Measurements from ENCODE around the gene KMT2D.

The KMT2D gene

DNA sequence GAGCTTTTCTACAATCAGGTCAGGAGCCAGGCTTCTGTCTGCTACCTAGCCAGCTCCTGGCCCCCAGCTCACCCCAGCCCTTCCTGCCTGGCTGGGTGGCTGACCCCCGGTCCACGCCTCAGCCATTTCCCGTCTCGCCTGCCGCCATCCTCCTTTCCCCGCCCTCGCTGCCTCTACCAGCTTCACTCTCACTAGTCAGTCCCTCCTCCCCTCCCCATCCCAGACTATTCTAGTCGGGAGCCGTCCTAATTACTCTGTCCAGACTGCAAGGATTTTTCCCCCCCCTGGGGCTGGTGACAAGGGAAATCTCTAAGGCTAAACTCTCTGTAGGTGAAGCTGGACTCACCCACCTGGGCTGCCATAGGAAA lies 33.2 kb upstream of the KMT2D start:
- H2AK5ac ChIP-seq (ENCODE audit: low read depth, low read length): peak overlapping the region; percentile 90
- H3K9ac ChIP-seq (ENCODE audit: low read depth, low read length, poor library complexity): no peak overlapping the region
- H2BK12ac ChIP-seq (ENCODE audit: low read length): no peak overlapping the region
- H3K23ac ChIP-seq (ENCODE audit: low read depth, low read length, poor library complexity): peak overlapping the region; percentile 68
- peaks cover 11 to 34% of the 10 kb centered on the region in 2 donors for H3K36me3 ChIP-seq (replicated peaks in 1 of 2; ENCODE audit: control insufficient read depth in 2 of 2, insufficient read depth in 2 of 2, low read length in 2 of 2)
- no peak overlapping the region for H4K91ac ChIP-seq (ENCODE audit: low read depth, low read length, poor library complexity)
- H2BK120ac ChIP-seq (ENCODE audit: low read depth, low read length): no peak overlapping the region
- no peak overlapping the region for H4K8ac ChIP-seq (ENCODE audit: low read depth, low read length)
- peak overlapping the region; percentile 27 for H3K14ac ChIP-seq (ENCODE audit: low read length)
- peaks cover 2% of the 10 kb centered on the region in 2 donors for H3K9me3 ChIP-seq (replicated peaks in 1 of 2; ENCODE audit: control insufficient read depth in 2 of 2, insufficient read depth in 1 of 2, low read depth in 1 of 2, low read length in 2 of 2)
- H2BK15ac ChIP-seq (ENCODE audit: low read length): peak overlapping the region; percentile 68
- peaks cover 34 to 55% (median 46%) of the 10 kb centered on the region in 3 experiments for H3K27me3 ChIP-seq (ENCODE audit: control insufficient read depth in 3 of 3, insufficient read depth in 3 of 3, low read depth in 1 of 3, low read length in 3 of 3)
- H3K4me1 ChIP-seq (ENCODE audit: control insufficient read depth in 2 of 2, insufficient read depth in 1 of 2, low read depth in 1 of 2, low read length in 2 of 2): peaks cover 19 to 36% of the 10 kb centered on the region in 2 donors
- H3K4me2 ChIP-seq (ENCODE audit: insufficient read depth, low read length, poor library complexity, severe bottlenecking): peak overlapping the region; percentile 51
- no peaks in the 10 kb centered on the region for H3K79me1 ChIP-seq (ENCODE audit: low read depth, low read length)
- no peak overlapping the region for H3K4me3 ChIP-seq (ENCODE audit: low read length in 2 of 2)
- WGBS, 2 donors (ENCODE audit: extremely low coverage in 2 of 2, insufficient read length in 2 of 2, insufficient replicate concordance in 1 of 2): no CpG with 5 or more reads among the region's 9 CpGs
- H3K27ac ChIP-seq (replicated peaks; ENCODE audit: low read length): no peak overlapping the region
- H2BK5ac ChIP-seq (ENCODE audit: low read length): no peak overlapping the region
- no peak for DNase-seq (ENCODE audit: low spot score)
- peak overlapping the region; percentile 65 for H3K18ac ChIP-seq (ENCODE audit: low read length)
- H2AFZ ChIP-seq (ENCODE audit: low read length): peak overlapping the region; percentile 47
- H3K4ac ChIP-seq (ENCODE audit: low read length): no peak overlapping the region

DNA sequence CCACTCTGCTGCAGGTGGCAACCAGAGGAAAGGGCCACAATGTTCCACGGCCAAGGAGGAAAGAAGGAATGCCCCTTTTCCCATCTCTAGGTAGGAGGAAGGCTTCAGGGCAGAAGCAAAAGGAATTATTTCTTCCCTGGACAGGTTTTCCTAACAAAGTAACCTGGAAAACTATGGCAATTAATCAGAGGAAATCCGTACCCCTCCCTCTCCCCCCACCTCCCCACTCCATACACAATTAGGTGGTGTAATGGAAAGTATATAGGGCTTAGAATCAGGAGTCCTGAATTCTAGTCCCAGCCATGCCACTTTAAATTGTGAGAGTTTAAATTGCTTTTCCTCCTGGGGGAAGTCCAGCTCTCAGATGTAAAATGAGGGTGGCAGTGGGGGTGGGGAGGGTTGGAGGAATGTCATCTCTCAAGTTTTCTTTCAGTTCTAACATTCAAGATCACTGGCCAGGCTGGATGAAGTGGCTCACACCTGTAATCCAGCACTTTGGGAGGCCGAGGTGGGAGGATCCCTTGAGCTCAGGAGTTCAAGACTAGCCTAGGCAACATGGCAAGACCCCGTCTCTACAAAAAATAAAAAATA lies 32.3 kb upstream of the KMT2D start:
- no CpG with 5 or more reads among the region's 4 CpGs for WGBS, 2 donors (ENCODE audit: extremely low coverage in 2 of 2, insufficient read length in 2 of 2, insufficient replicate concordance in 1 of 2)
- H3K4me2 ChIP-seq (ENCODE audit: insufficient read depth, low read length, poor library complexity, severe bottlenecking): peak overlapping the region; percentile 94
- H4K91ac ChIP-seq (ENCODE audit: low read depth, low read length, poor library complexity): no peak overlapping the region
- H3K4me1 ChIP-seq (ENCODE audit: control insufficient read depth in 2 of 2, insufficient read depth in 1 of 2, low read depth in 1 of 2, low read length in 2 of 2): peaks cover 21 to 41% of the 10 kb centered on the region in 2 donors
- H3K18ac ChIP-seq (ENCODE audit: low read length): peak overlapping the region; percentile 71
- H2BK120ac ChIP-seq (ENCODE audit: low read depth, low read length): no peak overlapping the region
- peak overlapping the region; percentile 45 for H2BK15ac ChIP-seq (ENCODE audit: low read length)
- no peak overlapping the region for H3K4ac ChIP-seq (ENCODE audit: low read length)
- H3K79me1 ChIP-seq (ENCODE audit: low read depth, low read length): no peaks in the 10 kb centered on the region
- peak overlapping the region in 1 of 2 donors; percentile 52 for H3K4me3 ChIP-seq (ENCODE audit: low read length in 2 of 2)
- H2AK5ac ChIP-seq (ENCODE audit: low read depth, low read length): peak overlapping the region; percentile 76
- H3K23ac ChIP-seq (ENCODE audit: low read depth, low read length, poor library complexity): peak overlapping the region; percentile 46
- peak overlapping the region; percentile 96 for H2AFZ ChIP-seq (ENCODE audit: low read length)
- H3K9ac ChIP-seq (ENCODE audit: low read depth, low read length, poor library complexity): no peak overlapping the region
- H3K27me3 ChIP-seq (ENCODE audit: control insufficient read depth in 3 of 3, insufficient read depth in 3 of 3, low read depth in 1 of 3, low read length in 3 of 3): peaks cover 38 to 63% (median 54%) of the 10 kb centered on the region in 3 experiments
- no peak overlapping the region for H3K27ac ChIP-seq (replicated peaks; ENCODE audit: low read length)
- no peak overlapping the region for H4K8ac ChIP-seq (ENCODE audit: low read depth, low read length)
- H3K14ac ChIP-seq (ENCODE audit: low read length): no peak overlapping the region
- H3K9me3 ChIP-seq (replicated peaks in 1 of 2; ENCODE audit: control insufficient read depth in 2 of 2, insufficient read depth in 1 of 2, low read depth in 1 of 2, low read length in 2 of 2): peaks cover 2% of the 10 kb centered on the region in 2 donors
- peak overlapping the region; percentile 62 for H2BK5ac ChIP-seq (ENCODE audit: low read length)
- H3K36me3 ChIP-seq (replicated peaks in 1 of 2; ENCODE audit: control insufficient read depth in 2 of 2, insufficient read depth in 2 of 2, low read length in 2 of 2): peaks cover 11 to 25% of the 10 kb centered on the region in 2 donors
- no peak overlapping the region for H2BK12ac ChIP-seq (ENCODE audit: low read length)
- DNase-seq (ENCODE audit: low spot score): no peak

DNA sequence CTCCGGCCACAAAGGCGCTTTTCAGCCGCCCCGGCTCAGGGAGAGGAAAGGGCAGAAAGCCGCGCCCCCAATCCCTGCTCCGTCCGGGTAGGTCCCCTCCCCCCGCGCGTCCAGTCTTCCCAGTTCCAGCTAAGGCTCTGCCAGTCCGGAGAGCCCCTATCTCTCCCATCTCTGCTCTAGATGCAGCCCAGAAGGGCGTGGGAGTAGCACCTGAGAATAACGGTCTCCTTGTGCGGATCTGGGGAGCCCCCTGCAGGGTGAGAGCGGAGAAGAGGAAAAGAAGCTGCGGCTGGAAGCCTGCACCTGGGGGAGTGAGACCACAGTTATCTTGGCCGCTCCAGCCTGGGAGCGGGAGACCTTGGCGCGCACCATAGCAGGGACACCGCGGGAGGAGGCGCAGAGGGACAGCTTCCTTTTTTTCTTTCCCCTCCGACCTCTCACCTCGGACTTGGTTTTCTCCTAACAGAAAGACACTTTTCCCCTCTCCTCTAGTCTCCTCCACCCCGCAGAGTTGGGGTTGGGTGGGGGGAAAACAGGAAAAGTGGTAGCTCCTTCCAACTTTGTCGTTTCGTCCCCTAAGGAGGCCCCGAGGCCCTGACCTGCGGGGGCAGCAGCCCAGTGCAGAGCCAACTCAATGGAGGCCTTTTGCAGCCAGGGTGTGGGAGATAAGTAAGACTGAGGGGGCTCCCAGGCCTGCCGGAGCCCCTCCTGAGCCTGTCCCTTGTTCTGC lies 31.7 kb upstream of the KMT2D start:
- H3K23ac ChIP-seq (ENCODE audit: low read depth, low read length, poor library complexity): peak overlapping the region; percentile 46
- peak overlapping the region; percentile 45 for H2BK15ac ChIP-seq (ENCODE audit: low read length)
- peak; percentile 75 for DNase-seq (ENCODE audit: low spot score)
- WGBS, 2 donors (ENCODE audit: extremely low coverage in 2 of 2, insufficient read length in 2 of 2, insufficient replicate concordance in 1 of 2): no CpG with 5 or more reads among the region's 32 CpGs
- peak overlapping the region; percentile 52 to 71 for H3K4me3 ChIP-seq (ENCODE audit: low read length in 2 of 2)
- peak overlapping the region; percentile 96 for H2AFZ ChIP-seq (ENCODE audit: low read length)
- H3K9ac ChIP-seq (ENCODE audit: low read depth, low read length, poor library complexity): no peak overlapping the region
- H3K14ac ChIP-seq (ENCODE audit: low read length): no peak overlapping the region
- peak overlapping the region; percentile 94 for H3K4me2 ChIP-seq (ENCODE audit: insufficient read depth, low read length, poor library complexity, severe bottlenecking)
- peaks cover 38 to 66% (median 60%) of the 10 kb centered on the region in 3 experiments for H3K27me3 ChIP-seq (ENCODE audit: control insufficient read depth in 3 of 3, insufficient read depth in 3 of 3, low read depth in 1 of 3, low read length in 3 of 3)
- no peak overlapping the region for H2BK12ac ChIP-seq (ENCODE audit: low read length)
- H3K4ac ChIP-seq (ENCODE audit: low read length): no peak overlapping the region
- H4K8ac ChIP-seq (ENCODE audit: low read depth, low read length): no peak overlapping the region
- H4K91ac ChIP-seq (ENCODE audit: low read depth, low read length, poor library complexity): no peak overlapping the region
- H2AK5ac ChIP-seq (ENCODE audit: low read depth, low read length): peak overlapping the region; percentile 76
- peak overlapping the region; percentile 94 for H3K18ac ChIP-seq (ENCODE audit: low read length)
- H3K79me1 ChIP-seq (ENCODE audit: low read depth, low read length): no peaks in the 10 kb centered on the region
- H3K36me3 ChIP-seq (replicated peaks in 1 of 2; ENCODE audit: control insufficient read depth in 2 of 2, insufficient read depth in 2 of 2, low read length in 2 of 2): peaks cover 6 to 18% of the 10 kb centered on the region in 2 donors
- peaks cover 21 to 43% of the 10 kb centered on the region in 2 donors for H3K4me1 ChIP-seq (ENCODE audit: control insufficient read depth in 2 of 2, insufficient read depth in 1 of 2, low read depth in 1 of 2, low read length in 2 of 2)
- H3K27ac ChIP-seq (replicated peaks; ENCODE audit: low read length): peak overlapping the region; percentile 54
- peak overlapping the region; percentile 62 for H2BK5ac ChIP-seq (ENCODE audit: low read length)
- peaks cover 2% of the 10 kb centered on the region in 2 donors for H3K9me3 ChIP-seq (replicated peaks in 1 of 2; ENCODE audit: control insufficient read depth in 2 of 2, insufficient read depth in 1 of 2, low read depth in 1 of 2, low read length in 2 of 2)
- peak overlapping the region; percentile 27 for H2BK120ac ChIP-seq (ENCODE audit: low read depth, low read length)

DNA sequence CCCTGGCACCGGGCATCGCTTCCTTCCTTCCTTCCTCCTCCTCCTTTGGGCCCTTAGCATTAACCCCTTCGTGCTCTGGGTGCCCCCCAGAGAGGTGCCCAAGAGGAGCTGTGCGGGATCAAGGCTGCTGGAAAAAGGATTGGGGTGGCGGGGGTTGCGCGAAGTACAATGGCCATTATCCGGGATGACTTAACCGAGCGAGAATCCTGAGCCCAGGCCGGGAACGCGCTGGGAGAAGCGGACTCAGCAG lies 31.2 kb upstream of the KMT2D start:
- peak overlapping the region; percentile 66 for H4K8ac ChIP-seq (ENCODE audit: low read depth, low read length)
- no peaks in the 10 kb centered on the region for H3K79me1 ChIP-seq (ENCODE audit: low read depth, low read length)
- peak overlapping the region; percentile 94 for H2BK15ac ChIP-seq (ENCODE audit: low read length)
- DNase-seq (ENCODE audit: low spot score): no peak
- peak overlapping the region; percentile 94 for H3K18ac ChIP-seq (ENCODE audit: low read length)
- peaks cover 2% of the 10 kb centered on the region in 2 donors for H3K9me3 ChIP-seq (replicated peaks in 1 of 2; ENCODE audit: control insufficient read depth in 2 of 2, insufficient read depth in 1 of 2, low read depth in 1 of 2, low read length in 2 of 2)
- H2AFZ ChIP-seq (ENCODE audit: low read length): peak overlapping the region; percentile 96
- H2BK12ac ChIP-seq (ENCODE audit: low read length): peak overlapping the region; percentile 92
- H3K27ac ChIP-seq (replicated peaks; ENCODE audit: low read length): peak overlapping the region; percentile 38
- H3K36me3 ChIP-seq (replicated peaks in 1 of 2; ENCODE audit: control insufficient read depth in 2 of 2, insufficient read depth in 2 of 2, low read length in 2 of 2): peaks cover under 1 to 14% of the 10 kb centered on the region in 2 donors
- H3K4me2 ChIP-seq (ENCODE audit: insufficient read depth, low read length, poor library complexity, severe bottlenecking): peak overlapping the region; percentile 94
- H3K23ac ChIP-seq (ENCODE audit: low read depth, low read length, poor library complexity): no peak overlapping the region
- H3K9ac ChIP-seq (ENCODE audit: low read depth, low read length, poor library complexity): no peak overlapping the region
- H3K27me3 ChIP-seq (ENCODE audit: control insufficient read depth in 3 of 3, insufficient read depth in 3 of 3, low read depth in 1 of 3, low read length in 3 of 3): peaks cover 38 to 69% (median 65%) of the 10 kb centered on the region in 3 experiments
- peak overlapping the region; percentile 62 for H2BK5ac ChIP-seq (ENCODE audit: low read length)
- no peak overlapping the region for H4K91ac ChIP-seq (ENCODE audit: low read depth, low read length, poor library complexity)
- WGBS, 2 donors (ENCODE audit: extremely low coverage in 2 of 2, insufficient read length in 2 of 2, insufficient replicate concordance in 1 of 2): no CpG with 5 or more reads among the region's 14 CpGs
- H3K4ac ChIP-seq (ENCODE audit: low read length): no peak overlapping the region
- H2AK5ac ChIP-seq (ENCODE audit: low read depth, low read length): peak overlapping the region; percentile 70
- peak overlapping the region; percentile 27 for H2BK120ac ChIP-seq (ENCODE audit: low read depth, low read length)
- peak overlapping the region; percentile 52 to 71 for H3K4me3 ChIP-seq (ENCODE audit: low read length in 2 of 2)
- peaks cover 21 to 43% of the 10 kb centered on the region in 2 donors for H3K4me1 ChIP-seq (ENCODE audit: control insufficient read depth in 2 of 2, insufficient read depth in 1 of 2, low read depth in 1 of 2, low read length in 2 of 2)
- H3K14ac ChIP-seq (ENCODE audit: low read length): no peak overlapping the region

All from neuronal stem cell (in vitro differentiated cells).